ENCODE results near the gene FAM83B.

Gene FAM83B

DNA sequence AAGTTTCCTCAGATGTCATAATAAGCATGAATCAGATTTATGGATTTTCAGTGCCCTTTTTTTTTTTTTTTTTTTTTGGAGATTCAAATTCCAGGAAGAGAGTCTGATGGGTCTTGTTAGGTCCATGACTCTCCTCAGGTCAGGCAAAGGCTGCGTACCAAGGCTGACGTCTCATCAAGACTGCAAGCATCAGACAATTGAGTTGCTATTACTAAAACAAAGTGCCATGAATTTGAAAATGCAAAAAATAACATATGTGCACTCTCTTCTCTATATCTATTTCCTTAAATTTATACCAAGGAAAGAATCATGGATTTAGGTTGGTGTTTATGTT is 134.7 kb downstream of the FAM83B start:
- no peak for DNase-seq

DNA sequence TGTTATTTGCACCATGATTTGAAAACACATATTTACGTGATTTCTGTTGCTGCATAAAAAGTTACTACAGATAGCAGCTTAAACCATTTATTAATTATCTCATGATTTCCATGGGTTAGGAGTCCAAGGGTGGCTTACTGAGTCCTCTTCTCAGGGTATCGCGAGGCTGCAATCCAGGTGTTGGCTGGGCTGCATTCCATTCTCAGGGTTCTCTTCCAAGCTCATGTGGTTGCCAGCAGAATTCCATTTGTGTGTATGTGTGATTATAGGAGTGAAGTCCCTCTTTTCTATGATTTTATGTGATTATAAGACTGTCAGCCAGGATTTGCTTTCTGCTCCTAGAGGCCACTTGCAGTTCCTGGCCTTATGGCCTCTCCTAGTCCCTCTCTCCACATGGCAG is 135.1 kb downstream of the FAM83B start:
- DNase-seq, result no peak

DNA sequence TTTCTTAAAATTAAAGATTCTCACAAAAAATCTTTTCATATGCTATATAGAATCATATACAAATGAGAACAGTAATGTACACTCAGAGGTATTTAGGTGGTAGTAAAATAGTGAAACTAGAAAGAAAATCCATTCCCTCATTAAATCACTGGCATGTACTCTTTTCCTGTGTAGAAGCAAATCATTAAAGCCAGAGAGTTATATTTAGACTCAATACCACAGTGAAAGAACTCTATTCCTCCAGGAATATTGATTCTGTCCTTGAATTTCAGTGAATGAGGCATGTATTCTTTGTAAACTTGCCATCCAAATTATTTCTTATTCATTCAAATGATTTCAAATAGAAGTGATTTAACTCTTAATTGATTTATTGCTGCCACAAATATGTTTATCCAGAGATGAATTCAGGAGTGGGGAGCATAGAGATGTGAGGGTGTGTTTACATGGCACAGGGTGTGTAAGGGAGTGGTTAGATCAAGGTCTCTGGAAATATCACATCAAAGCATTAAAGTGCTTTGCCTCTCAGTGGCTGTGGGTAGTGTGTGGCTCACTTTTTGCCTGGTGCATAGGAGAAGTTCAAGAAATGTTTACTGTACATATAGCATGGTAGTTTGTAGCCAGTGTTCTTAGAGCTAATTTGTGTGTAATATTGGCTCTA is 141.2 kb downstream of the FAM83B start:
- no peak for DNase-seq

DNA sequence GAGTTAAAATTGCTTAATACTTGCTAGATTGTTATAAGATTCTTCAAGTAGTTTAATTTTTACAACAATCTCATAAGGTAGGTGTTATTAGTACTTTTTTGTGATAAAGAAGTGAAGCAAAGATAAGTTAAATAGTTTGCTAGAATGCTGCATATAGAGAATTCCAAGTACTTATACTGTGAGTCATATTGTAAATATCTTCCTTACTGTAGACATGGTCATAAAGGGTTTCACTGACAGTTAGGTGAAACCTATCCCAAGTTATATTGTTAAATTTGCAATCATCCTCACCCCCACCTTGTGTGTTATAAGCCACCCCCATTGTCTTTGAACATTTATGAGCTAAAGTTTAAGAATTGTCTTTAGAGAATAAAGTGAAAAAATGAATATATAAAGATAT is 142.0 kb downstream of the FAM83B start:
- DNase-seq, result no peak

DNA sequence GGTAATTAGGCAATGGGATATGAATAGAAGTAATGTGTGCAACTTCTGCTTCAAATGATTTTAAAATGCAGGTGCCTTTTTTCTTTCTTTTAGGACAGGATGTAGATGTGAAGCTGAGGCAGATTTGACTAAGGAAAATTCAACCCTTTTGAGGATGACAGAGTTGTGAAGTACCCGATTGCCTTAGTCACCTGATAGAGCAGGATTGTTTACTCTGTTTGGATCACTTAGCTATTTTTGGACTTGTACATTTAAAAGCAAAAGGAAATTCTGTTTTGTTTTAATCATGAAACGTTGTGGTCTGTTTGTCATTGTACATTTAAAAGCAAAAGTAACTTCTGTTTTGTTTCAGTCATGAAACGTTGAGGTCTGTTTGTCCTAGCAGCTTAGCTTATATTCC is 143.4 kb downstream of the FAM83B start:
- DNase-seq, result no peak
